IPS-20b (cell line): ENCODE data around the gene CCDC178.

Source experiments
- H3K27ac ChIP-seq: one replicate; pipeline ENCODE4 v1.5.1; 2013; ENCODE audit warnings: low read length
- H3K27me3 ChIP-seq: 2 replicates; pipeline ENCODE4 v1.6.1; 2013; ENCODE audit warnings: mild to moderate bottlenecking, low read length, inconsistent platforms; ENCODE audit not compliant: insufficient read depth
- H3K36me3 ChIP-seq: 2 replicates; pipeline ENCODE4 v1.6.1; 2013; ENCODE audit warnings: low read depth, mild to moderate bottlenecking, inconsistent platforms, low read length, moderate library complexity; ENCODE audit not compliant: insufficient read depth
- H3K4me1 ChIP-seq: 2 replicates; pipeline ENCODE4 v1.6.1; 2013; ENCODE audit warnings: mild to moderate bottlenecking, control low read depth, inconsistent platforms, low read length, moderate library complexity; ENCODE audit not compliant: insufficient read depth
- H3K4me3 ChIP-seq: 2 replicates; pipeline ENCODE4 v1.5.1; 2013; ENCODE audit warnings: mild to moderate bottlenecking, low read length, inconsistent platforms
- H3K9ac ChIP-seq: 2 replicates; pipeline ENCODE4 v1.6.1; 2013; ENCODE audit warnings: low read depth, mild to moderate bottlenecking, inconsistent platforms, low read length, moderate library complexity
- H3K9me3 ChIP-seq: 2 replicates; pipeline ENCODE4 v1.6.1; 2013; ENCODE audit warnings: mild to moderate bottlenecking, low read depth, low read length, inconsistent platforms; ENCODE audit not compliant: insufficient read depth

CCDC178 gene

DNA sequence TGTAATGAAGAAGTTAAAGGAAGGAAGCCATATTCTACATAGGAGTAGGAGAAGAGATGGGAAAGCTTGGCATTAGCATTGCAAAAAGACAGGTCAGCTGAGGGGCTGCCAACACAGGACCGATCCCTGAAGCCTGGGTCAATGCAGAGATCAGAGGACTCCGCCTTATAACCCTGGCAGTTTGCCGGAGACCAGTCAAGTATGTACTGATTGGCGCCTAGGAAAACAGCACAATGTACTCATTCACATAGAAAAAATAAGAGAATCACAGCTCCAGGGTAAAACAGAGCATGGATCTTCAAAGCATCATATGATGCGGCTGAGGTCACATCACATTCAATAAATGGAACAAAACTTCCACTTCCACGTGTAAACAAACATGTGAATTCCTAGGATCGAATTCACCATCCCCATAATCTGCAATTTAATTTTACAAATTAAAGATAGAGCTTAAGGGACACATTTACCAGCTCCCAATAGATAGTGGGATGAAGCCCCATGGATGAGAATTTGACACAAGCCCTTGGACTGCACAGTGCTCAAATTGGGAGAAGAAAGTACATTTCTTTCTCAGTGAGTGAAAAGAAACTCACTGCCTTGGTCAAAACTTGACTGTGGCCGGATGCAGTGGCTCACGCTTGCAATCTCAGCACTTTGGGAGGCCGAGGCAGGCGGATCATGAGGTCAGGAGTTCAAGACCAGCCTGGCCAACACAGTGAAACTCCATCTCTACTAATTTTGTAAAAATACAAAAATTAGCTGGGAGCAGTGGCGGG lies 532.7 kb downstream of the CCDC178 start:
- Histone ChIP-seq H3K27me3 (no peaks in the 10 kb centered on the region), H3K4me3 (no peak overlapping the region), H3K9me3 (no peaks in the 10 kb centered on the region), H3K4me1 (peaks cover 8% of the 10 kb centered on the region; the same call in 1 of the 2 replicates), H3K27ac (no peak overlapping the region), H3K36me3 (no peaks in the 10 kb centered on the region), H3K9ac (no peak overlapping the region)

DNA sequence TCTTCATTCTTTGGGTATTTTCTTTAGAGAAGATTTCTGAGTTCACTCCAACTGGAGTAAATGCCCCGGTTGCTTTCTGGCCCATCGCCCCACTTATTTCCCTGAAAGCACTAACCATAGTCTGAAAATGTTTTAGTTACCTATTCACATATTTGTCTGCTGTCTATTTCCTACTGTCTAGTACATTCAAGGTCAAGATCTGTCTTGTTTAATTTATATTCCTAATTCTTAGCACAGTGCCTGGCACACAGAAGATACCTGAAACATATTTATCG lies 533.3 kb downstream of the CCDC178 start:
- Histone ChIP-seq H3K27ac (no peak overlapping the region), H3K4me3 (no peak overlapping the region), H3K9ac (no peak overlapping the region), H3K9me3 (no peaks in the 10 kb centered on the region), H3K27me3 (no peaks in the 10 kb centered on the region), H3K4me1 (peaks cover 8% of the 10 kb centered on the region; the same call in 1 of the 2 replicates), H3K36me3 (no peaks in the 10 kb centered on the region)

DNA sequence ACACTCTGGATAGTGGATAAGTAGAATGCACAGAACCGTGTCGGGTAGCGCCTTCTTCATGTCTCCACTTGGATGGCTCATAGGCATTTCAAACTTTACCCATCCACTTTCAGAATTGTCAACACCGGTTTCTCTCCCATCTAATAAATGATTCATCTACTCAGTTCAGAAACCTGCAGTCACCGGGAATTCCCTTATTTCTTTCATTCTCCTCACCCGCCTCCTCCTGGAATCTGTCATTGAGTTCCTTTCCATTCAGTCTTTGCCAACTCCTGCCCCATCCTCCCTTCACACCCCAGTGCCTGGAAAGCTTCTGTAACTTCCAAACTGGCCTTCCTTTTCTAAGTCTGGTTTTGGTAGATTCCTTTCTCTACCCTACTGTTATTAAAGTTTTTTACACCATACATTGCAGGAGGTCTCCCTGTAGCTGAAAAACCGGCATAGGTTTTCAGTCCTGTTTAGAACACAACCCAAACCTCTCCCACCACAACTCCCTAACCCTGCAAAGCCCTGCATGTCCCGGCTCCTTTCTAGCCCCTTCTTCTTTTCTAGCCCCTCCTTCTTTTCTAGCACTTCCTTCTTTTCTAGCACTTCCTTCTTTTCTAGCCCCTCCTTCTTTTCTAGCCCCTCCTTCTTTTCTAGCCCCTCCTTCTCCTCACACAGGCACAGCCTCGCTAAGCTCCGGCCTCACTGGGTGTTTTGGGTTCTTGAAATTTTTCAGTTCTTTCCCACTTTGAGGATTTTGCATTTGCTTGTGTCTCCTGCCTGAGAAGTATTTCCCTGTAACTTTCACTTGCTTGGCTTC lies 533.8 kb downstream of the CCDC178 start:
- no peak overlapping the region for H3K4me3 ChIP-seq
- H3K36me3 ChIP-seq, result no peaks in the 10 kb centered on the region
- peaks cover 8% of the 10 kb centered on the region; the same call in 1 of the 2 replicates for H3K4me1 ChIP-seq
- H3K9me3 ChIP-seq, result no peaks in the 10 kb centered on the region
- H3K27me3 ChIP-seq, result no peaks in the 10 kb centered on the region
- no peak overlapping the region for H3K27ac ChIP-seq
- no peak overlapping the region for H3K9ac ChIP-seq

DNA sequence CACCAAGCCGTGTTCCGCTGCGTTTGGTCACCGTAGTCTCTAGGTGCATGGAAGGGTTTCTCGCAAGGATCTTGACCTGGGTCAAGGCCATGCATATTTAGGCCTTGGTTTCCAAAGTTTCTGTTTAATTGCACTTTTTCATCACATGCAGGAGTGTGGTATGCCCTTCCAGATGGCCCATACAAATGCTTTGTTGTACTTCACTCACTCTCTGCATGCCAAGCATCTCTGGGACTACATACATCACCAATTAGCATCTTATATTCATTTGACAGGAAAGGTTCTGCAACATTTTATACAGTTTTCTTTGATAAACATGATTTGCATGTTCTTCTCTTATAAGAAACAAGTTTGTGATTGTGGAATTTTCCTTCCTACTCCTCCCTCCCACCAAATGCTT lies 534.9 kb downstream of the CCDC178 start:
- no peak overlapping the region for H3K27ac ChIP-seq
- H3K36me3 ChIP-seq, result no peaks in the 10 kb centered on the region
- H3K27me3 ChIP-seq, result no peaks in the 10 kb centered on the region
- no peaks in the 10 kb centered on the region for H3K9me3 ChIP-seq
- H3K4me3 ChIP-seq, result no peak overlapping the region
- H3K4me1 ChIP-seq, result peaks cover 5% of the 10 kb centered on the region; the same call in 1 of the 2 replicates
- no peak overlapping the region for H3K9ac ChIP-seq

DNA sequence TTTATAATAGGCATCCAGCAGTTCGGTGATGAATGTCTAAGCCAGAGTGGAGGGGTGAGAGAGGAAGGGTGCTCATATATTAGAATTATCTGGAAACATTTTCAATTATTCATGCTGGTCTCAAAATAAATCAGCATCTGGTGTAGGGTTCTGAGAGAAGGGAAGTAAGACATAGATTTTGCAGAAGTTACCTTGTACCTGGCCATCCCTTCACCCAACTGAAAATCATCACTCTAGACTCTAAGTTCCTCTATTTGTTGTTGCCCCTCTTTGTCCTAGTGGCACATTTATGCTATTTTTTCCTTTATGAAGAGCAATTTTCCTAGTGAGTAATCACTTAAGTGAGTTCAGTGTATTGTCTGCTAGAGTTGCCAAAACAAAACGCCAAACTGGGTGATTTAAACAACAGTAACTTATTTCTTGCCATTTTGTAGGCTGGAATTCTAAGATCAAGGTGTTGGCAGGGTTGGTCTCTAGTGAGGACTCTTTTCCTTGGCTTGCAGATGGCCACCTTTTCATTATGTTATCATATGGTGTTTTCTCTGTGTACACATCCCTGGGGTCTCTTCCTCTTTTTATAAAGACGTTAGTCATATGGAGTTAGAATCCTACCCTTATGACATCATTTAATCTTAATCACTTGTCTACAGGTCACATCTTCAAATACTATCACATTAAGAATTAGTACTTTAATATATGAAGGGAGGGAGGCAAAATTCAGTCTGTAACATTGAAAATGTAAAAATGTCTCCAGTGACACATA lies 537.8 kb downstream of the CCDC178 start:
- Histone ChIP-seq H3K9me3 (peaks cover 6% of the 10 kb centered on the region), H3K4me1 (no peaks in the 10 kb centered on the region), H3K27ac (no peak overlapping the region), H3K9ac (no peak overlapping the region), H3K27me3 (no peaks in the 10 kb centered on the region), H3K36me3 (no peaks in the 10 kb centered on the region), H3K4me3 (no peak overlapping the region)

DNA sequence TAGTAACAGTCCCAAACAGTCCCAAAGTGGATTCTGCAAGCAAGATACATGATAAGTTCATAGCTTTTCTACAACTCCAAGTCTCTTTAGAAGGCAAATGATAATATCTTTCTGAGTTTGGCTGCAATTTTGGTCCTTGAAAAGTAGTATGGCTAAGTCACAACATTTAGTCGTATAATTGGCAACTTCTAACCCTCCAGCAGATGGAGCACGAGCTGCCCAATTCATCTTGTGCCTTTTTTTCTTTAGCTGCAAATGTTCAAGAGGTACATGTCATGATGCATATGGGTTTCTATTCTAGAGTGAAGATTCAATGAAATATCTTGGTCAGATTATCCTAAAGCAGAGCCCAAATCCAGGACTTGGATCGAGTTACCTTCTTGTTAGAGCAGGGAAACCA lies 540.7 kb downstream of the CCDC178 start:
- Histone ChIP-seq H3K36me3 (no peaks in the 10 kb centered on the region), H3K9ac (no peak overlapping the region), H3K4me3 (no peak overlapping the region), H3K4me1 (no peaks in the 10 kb centered on the region), H3K27ac (no peak overlapping the region), H3K9me3 (peaks cover 25% of the 10 kb centered on the region), H3K27me3 (no peaks in the 10 kb centered on the region)

DNA sequence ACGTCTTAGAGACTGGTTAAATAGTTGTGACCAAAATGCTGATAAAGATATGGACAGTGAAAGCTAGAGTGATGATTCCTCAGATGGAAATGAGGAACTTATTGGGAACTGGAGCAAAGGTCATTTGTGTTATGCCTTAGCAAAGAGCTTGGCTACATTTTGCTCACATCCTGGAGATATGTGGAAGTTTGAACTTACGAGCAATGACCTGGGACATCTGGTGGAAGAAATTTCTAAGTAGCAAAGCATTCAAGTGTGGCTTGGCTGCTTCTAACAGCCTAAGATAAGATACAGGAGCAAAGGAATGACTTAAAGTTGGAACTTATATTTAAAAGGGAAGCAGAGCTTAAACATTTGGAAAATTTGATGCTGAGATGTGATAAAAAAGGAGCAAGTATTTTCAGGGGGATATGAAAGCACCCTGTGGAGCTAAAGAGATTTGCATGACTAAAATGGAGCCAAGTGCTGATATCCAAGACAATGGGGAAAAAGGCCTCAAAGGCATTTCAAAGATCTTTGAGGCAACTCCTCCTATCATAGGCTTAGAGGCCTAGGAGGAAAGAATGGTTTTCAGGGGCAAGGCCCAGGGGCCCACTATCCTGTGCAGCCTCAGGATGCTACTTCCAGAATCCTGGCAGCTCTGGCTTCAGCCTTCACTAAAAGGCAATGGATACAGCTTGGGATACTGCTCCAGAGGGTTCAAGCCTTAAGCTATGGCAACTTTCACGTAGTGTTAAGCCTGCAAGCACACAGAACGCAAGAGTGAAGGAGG lies 543.6 kb downstream of the CCDC178 start:
- peaks cover 25% of the 10 kb centered on the region for H3K9me3 ChIP-seq
- H3K27me3 ChIP-seq, result no peaks in the 10 kb centered on the region
- H3K36me3 ChIP-seq, result no peaks in the 10 kb centered on the region
- no peak overlapping the region for H3K9ac ChIP-seq
- H3K27ac ChIP-seq, result no peak overlapping the region
- H3K4me1 ChIP-seq, result no peaks in the 10 kb centered on the region
- H3K4me3 ChIP-seq, result no peak overlapping the region; the same call in 1 of the 2 replicates

DNA sequence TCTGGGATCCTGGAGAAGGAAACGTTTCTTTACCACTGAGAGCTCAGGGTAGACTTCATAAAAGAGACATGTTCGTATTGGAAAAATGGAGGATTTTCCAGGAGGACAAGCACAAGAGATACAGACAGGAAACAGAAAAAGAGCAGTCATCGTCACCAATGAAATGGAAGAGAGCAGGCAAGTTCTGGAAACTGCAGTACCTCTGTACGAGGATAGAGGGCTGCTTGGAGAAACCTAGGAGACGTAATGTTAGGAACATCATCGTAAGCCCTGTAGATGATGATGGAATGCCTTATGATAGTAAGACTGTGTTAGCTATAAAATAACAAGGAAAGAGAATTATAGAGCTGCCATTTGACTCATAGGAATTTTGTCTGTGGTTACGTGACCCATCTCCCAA lies 546.6 kb downstream of the CCDC178 start:
- no peak overlapping the region for H3K4me3 ChIP-seq
- no peaks in the 10 kb centered on the region for H3K27me3 ChIP-seq
- H3K4me1 ChIP-seq, result peaks cover 17% of the 10 kb centered on the region
- no peak overlapping the region for H3K9ac ChIP-seq
- H3K36me3 ChIP-seq, result no peaks in the 10 kb centered on the region
- peaks cover 25% of the 10 kb centered on the region for H3K9me3 ChIP-seq
- H3K27ac ChIP-seq, result no peak overlapping the region

DNA sequence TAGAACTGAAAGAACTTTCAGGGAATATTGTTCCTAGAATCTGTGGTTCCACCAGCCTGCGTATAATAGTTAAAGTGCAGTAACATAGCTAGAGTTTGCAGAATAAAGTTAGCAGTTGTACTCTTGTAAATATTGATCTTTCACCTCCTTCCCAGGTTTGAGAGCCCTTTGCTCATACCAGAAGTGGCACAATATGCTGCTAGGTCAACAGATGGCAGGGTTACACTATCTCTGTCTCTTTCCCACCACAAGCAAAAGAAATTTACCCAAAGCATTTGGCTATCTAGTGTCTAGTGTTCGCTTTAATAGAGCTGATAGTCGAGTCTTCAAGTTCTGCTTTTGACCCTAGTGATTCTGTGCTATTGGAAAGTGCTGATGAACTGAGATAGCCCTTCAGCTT lies 548.7 kb downstream of the CCDC178 start:
- no peak overlapping the region for H3K4me3 ChIP-seq
- no peaks in the 10 kb centered on the region for H3K27me3 ChIP-seq
- H3K4me1 ChIP-seq, result peaks cover 19% of the 10 kb centered on the region
- no peaks in the 10 kb centered on the region for H3K36me3 ChIP-seq
- no peak overlapping the region for H3K27ac ChIP-seq
- no peak overlapping the region for H3K9ac ChIP-seq
- H3K9me3 ChIP-seq, result peaks cover 9% of the 10 kb centered on the region

DNA sequence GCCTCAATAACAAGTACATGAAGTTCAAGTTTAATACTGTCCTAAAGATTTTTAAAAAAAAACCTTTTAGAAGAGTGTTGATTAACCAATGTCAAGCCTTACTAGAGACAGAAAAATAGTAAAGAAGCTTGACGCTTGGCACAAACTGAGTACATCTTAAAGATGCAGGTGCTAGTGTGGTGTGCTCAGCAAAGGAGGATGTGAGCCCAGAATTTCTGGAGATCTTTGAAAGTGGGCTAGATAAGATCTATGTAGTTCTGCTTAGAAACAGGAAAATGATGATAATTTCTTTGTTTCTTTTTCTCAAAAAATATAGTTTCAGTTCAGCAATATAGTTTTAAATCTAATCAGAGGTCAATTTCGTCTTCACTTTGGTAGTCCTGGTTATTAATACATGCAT lies 549.4 kb downstream of the CCDC178 start:
- H3K4me3 ChIP-seq, result no peak overlapping the region
- no peaks in the 10 kb centered on the region for H3K27me3 ChIP-seq
- no peak overlapping the region for H3K9ac ChIP-seq
- H3K36me3 ChIP-seq, result no peaks in the 10 kb centered on the region
- peaks cover 19% of the 10 kb centered on the region for H3K4me1 ChIP-seq
- peaks cover 3% of the 10 kb centered on the region for H3K9me3 ChIP-seq
- H3K27ac ChIP-seq, result no peak overlapping the region
